SW 1271 (cell line): ENCODE measurements around the gene FLOT1.
"Not testable (repeated sequence)": the region's sequence is repeated elsewhere in the genome, so short reads cannot be mapped to it uniquely, and the experiment has no call there.

Experiments
- DNase-seq, 2 experiments: peaks; one replicate each; lab custom pipeline; 2025; lab: John Stamatoyannopoulos, UW

Gene FLOT1

DNA sequence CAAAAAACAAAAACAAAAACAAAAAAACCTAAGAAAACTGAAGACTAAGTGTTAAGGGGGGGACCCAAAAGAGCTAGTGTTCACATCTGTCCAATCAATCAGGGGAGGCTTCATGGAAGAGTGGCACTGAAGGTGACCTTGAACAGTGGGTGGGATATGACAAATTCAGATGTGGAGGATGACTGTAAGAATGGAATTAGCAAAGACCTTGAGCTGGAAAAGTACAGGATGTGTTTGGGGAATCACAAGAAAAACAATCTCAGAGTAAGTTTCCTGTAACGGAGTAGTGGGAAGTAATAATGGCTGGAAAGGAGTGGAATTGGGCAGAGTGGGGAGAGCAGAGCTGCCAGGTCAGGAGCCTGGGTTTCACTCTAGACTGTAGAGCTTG lies 4.8 kb upstream of the FLOT1 start:
- DNase-seq, result no peak

GRCh38 chr6:30744054-30744805 lies 1.7 kb upstream of the FLOT1 start, which contains the start of gene IER3:
Gene IER3, minus strand, starts transcription at chr6:30744547. Its CDS starts 29 bp downstream, at chr6:30744518.
- peak; percentile 83 to 93 for DNase-seq

DNA sequence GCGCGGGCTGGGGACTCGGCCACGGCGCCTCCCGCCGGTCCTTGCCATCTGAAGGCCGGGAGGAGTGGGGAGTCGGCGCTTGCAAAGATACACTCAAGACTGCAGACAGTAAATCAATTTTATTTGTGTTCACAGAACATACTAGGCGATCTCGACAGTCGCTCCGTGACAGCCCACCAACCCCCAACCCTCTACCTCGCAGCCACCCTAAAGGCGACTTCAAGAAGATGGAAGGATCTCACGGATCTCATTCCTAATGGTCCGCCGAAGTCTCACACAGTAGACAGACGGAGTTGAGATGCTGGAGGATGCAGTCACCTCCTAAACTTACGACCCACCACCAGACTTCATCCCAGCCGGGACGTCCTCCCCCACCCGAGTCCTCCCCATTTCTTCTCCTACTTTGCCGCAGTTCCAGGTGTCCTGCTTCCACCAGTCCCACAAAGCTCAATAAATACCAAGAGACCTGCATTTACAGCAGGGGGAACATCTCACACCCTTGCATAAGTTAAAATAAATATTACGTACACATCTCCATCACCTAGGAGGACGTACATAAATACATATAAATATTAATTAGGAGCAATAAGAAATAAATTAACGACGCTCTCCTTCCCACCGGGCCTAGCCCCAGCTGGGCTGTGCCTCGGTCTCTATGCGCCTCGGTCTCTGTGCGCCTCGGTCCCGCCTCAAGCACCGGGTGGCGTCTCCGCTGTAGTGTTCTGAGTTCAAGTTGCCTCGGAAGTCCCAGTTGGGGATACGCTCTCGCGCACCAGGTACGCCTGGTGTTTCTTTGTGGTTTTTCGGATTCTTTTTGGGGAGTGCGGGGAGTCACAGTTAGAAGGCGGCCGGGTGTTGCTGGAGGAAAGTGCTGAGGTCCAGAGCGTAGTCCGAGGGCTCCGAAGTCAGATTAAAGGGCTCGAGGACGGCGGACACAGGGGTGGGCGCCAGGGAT lies 889 bp upstream of the FLOT1 start:
- DNase-seq, result no peak

GRCh38 chr6:30741789-30742315 lies 635 bp downstream of the FLOT1 start:
- peak in 1 of 2 experiments; percentile 66 for DNase-seq

DNA sequence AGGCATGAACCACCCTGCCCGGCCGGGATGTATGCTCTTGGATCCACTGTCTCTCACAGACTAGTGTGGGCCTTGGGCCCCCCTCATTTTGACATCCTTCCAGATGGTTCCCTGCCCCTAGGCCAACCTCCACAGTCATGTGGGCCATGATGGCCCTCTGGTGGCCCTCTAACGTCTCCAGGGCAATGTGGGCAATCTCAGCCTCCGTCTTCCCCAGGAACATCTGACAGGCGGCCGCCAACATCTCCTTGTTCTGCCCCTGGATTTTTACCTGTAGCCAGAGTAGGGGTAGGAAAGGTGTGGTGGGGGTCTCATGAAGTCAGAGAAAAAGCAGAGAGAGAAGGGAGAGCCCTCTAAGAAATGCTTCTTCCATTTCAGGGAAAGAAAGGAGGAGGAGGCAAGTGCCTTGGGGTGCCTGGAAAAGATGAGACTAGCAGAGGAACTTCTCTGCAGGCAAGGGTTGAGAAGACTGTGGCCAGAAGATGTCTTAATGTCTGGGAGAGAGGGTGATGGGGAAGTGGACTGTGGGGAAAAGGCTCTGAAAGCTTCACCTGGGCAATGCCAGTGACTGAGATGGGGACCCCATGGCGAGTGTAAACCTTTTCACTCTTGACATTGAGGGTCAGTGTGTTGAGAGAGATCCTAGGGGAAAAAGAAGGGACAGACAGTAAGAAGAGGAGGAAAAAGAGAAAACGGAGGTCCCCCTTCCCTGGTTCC lies 1.3 kb downstream of the FLOT1 start:
- DNase-seq, result no peak

GRCh38 chr6:30740540-30740870 lies 2.0 kb downstream of the FLOT1 start:
- DNase-seq, result no peak

DNA sequence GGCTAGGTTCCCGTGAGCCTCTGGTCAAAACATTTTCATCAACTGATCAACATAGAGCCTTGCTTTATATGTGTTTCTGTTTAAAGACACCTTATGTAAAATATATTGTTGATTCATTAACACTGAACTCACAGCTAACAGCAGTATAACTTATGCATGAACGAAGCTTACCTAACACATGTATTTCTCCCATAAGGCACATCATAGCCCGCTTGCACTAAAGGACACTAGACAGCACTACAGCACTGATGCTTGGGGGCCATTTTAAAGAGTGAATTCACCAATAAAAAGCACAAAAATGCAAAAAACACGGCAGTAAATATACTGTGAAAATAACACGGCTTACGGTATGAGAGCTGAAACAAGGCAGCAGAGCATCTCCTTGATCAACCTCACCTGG lies 4.0 kb downstream of the FLOT1 start:
- DNase-seq, result no peak

GRCh38 chr6:30735668-30736314 lies 6.7 kb downstream of the FLOT1 start:
- no peak for DNase-seq

DNA sequence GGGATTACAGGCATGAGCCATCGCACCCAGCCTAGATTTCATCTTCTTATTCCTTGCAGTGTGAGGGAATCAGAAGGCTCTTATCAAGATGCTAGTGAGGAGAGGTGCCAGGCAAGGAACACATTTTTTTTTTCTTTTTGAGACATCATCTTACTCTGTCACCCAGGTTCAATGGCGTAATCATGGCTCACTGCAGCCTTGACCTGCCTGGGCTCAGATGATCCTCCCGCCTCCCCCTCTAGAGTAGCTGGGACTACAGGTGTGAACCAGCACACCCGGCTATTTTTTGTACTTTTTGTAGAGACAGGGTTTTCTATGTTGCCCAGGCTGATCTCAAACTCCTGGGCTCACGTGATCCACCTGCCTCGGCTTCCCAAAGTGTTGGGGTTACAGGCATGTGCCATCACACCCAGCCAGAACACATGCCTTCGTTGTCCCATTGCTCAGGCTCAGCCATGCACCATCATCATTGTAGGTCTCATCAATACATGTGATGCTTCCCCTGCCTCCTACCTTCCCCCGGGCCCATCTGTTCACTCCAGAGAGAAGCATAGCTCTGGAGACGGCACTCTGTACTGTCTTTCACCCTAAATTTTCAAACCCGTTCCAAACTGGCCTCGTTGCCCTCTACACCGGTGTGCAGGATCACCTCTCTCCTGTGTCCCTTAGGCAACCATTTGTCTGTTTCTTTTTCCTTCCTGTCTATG lies 10.1 kb downstream of the FLOT1 start:
- no peak for DNase-seq

GRCh38 chr6:30730601-30731435 lies 11.7 kb downstream of the FLOT1 start:
- DNase-seq, result peak in 1 of 2 experiments; percentile 14

GRCh38 chr6:30727920-30728553 lies 14.4 kb downstream of the FLOT1 start:
- DNase-seq, result peak; percentile 37 to 74

- DNase-seq, result peak in 1 of 2 experiments; percentile 19
Measured at GRCh38 chr6:30726506-30727413, 15.7 kb downstream of the FLOT1 start.

DNA sequence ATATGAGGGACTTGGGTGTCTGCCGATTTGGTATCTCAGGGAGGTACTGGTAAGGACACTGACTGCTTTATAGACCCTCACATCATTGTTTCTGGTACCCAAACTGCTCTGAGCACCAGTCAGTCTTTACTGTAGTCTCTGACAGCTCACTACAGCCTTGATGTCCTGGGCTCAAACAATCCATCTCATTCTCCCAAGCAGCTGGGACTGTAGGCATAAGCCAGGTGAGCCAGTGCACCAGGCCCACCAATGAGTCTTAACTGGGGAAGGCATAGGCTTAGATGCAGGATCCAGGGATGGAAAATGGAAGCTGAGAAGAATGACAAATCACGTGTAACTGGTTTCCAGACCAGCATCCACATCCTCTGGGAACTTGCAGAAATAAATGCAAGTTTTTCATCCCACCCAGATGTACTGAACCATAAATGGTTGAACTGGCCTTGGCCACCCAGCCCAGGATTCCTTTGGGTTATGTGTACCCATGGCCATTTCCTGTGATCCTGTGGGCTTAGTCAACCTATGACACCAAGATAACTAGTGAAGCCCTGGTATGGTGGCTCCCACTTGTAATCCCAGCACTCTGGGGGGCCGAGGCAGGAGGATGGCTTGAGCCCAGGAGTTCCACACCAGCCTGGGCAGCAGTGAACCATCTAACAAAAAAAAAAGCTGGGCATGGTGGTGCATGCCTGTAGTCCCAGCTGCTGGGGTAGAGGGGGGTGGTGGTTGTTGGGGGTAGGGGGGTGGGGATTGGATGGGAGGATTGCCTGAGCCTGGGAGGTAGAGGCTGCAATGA lies 16.6 kb downstream of the FLOT1 start:
- peak in 1 of 2 experiments; percentile 76 for DNase-seq

DNA sequence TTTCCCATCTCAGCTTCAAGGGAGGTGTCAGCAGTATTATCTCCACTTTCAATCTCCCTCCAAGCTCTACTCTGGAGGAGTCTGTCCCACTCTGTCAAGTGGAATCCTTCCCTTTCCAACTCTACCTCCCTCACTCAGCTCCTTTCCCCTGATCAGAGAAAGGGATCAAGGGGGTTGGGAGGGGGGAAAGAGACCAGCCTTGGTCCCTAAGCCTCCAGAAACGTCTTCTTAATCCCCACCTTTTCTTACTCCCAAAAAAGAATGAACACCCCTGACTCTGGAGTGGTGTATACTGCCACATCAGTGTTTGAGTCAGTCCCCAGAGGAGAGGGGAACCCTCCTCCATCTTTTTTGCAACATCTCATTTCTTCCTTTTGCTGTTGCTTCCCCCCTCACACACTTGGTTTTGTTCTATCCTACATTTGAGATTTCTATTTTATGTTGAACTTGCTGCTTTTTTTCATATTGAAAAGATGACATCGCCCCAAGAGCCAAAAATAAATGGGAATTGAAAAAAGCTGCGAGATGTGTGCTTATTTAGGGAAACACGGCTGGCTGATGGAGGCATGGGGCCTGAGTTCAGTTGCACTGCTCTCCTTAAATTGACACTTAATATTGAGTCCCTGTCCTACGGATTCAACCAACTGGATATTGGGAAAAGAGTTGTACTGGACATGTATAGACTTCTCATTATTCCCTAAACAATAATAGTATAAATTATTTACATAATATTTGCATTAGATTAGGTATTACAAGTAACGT lies 17.4 kb downstream of the FLOT1 start:
- peak in 1 of 2 experiments; percentile 59 for DNase-seq

DNA sequence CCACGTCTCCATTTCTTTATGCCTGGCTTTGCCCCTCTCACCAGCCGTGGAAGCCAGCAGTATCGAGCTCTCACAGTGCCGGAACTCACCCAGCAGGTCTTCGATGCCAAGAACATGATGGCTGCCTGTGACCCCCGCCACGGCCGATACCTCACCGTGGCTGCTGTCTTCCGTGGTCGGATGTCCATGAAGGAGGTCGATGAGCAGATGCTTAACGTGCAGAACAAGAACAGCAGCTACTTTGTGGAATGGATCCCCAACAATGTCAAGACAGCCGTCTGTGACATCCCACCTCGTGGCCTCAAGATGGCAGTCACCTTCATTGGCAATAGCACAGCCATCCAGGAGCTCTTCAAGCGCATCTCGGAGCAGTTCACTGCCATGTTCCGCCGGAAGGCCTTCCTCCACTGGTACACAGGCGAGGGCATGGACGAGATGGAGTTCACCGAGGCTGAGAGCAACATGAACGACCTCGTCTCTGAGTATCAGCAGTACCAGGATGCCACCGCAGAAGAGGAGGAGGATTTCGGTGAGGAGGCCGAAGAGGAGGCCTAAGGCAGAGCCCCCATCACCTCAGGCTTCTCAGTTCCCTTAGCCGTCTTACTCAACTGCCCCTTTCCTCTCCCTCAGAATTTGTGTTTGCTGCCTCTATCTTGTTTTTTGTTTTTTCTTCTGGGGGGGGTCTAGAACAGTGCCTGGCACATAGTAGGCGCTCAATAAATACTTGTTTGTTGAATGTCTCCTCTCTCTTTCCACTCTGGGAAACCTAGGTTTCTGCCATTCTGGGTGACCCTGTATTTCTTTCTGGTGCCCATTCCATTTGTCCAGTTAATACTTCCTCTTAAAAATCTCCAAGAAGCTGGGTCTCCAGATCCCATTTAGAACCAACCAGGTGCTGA lies 18.4 kb downstream of the FLOT1 start:
- DNase-seq, result not testable (repeated sequence)
